Head of caudate nucleus (tissue), 42 donors: ENCODE measurements around the gene ZNF462.

ENCODE experiments used
- DNase-seq, 42 donors: peaks; one replicate each; pipeline versions ENCODE4 v3.0.0 to v3.0.0-alpha.2; 2020 to 2021; ENCODE audit warnings: mixed read lengths in 7 of 42
- intact Hi-C: fragments of 100-400 bp; cut with DNase I; formaldehyde crosslinking; loops from one replicate; pipeline ENCODE4 v1.15.0; 2022

ZNF462 gene

GRCh38 chr9:106916466-106917235, 53.7 kb downstream of the ZNF462 start:
- intact Hi-C loops, result no loop called here
- DNase-seq, result no peak

GRCh38 chr9:106918825-106919509, 56.0 kb downstream of the ZNF462 start:
- no peak for DNase-seq
- intact Hi-C loops, result no loop called here

DNA sequence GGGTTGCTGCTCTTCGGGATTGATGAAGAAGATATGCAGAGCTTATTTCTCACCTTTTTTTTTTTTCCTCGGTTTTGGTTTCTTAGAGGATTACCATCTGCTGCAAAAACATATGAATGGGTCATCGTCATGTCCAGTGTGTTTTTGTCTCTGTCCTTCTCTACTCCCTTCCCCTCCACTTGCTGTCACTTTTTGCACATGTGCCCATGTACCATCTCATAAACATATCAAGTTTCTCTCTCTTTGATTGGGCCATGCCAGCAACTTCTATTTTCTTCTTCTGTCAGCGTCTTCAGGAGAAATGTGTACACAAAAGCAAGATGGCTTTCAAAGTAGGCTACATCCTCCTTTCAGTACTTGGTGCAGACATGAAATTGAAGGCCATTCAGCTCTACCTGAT, 57.1 kb downstream of the ZNF462 start:
- intact Hi-C loops, result no loop called here
- no peak for DNase-seq

- peak in 26 of 42 donors; percentile 24 to 73 (median 52) for DNase-seq
- intact Hi-C loops, result no loop called here
Observed at GRCh38 chr9:106920701-106921283, 57.8 kb downstream of the ZNF462 start.

- intact Hi-C loops, result no loop called here
- DNase-seq, result peak in 17 of 42 donors; percentile 17 to 67 (median 38)
Observed at GRCh38 chr9:106921341-106921899, 58.5 kb downstream of the ZNF462 start.

GRCh38 chr9:106922026-106922425, 59.1 kb downstream of the ZNF462 start:
- intact Hi-C loops, result no loop called here
- no peak for DNase-seq

DNA sequence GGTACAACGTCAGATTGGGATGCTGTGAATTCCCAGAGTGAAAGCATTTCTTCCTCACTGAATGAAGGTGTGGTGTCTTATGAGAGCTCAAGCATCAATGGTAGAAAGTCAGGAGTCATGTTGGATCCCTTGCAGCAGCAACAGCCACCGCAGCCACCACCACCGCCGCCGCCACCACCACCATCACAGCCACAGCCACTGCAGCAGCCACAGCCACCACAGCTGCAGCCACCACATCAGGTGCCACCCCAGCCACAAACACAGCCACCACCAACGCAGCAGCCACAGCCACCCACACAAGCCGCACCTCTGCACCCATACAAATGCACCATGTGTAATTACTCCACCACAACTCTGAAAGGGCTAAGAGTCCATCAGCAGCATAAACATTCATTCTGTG, 62.4 kb downstream of the ZNF462 start:
- intact Hi-C loops, result no loop called here
- no peak for DNase-seq

DNA sequence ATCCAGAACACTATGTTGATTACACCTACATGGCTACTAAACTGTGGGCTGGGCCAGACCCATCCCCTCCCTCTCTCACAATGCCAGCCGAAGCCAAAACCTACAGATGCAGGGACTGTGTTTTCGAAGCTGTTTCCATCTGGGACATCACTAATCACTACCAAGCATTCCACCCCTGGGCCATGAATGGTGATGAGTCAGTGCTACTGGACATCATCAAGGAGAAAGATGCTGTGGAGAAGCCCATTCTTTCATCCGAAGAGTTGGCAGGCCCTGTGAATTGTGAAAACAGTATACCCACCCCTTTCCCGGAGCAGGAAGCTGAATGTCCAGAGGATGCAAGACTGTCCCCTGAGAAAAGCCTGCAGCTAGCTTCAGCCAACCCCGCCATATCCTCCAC, 65.0 kb downstream of the ZNF462 start:
- DNase-seq, result peak in 2 of 42 donors; percentile 14

DNA sequence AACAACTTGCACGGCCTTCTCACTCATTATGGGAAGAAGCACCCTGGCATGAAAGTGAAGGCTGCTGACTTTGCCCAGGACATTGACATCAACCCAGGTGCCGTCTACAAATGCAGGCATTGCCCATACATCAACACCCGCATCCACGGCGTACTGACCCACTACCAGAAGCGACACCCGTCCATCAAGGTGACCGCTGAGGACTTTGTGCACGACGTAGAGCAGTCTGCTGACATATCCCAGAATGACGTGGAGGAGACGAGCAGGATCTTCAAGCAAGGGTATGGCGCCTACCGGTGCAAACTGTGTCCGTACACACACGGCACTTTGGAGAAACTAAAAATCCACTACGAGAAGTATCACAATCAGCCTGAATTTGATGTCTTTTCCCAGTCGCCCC, 65.4 kb downstream of the ZNF462 start:
- intact Hi-C loops, result no loop called here
- DNase-seq, result no peak

More for the DNA sequence above, 65.0 kb downstream of the ZNF462 start:
- intact Hi-C loops, result no loop called here

GRCh38 chr9:106929471-106930177, 66.7 kb downstream of the ZNF462 start:
- no peak for DNase-seq
- intact Hi-C loops, result no loop called here

DNA sequence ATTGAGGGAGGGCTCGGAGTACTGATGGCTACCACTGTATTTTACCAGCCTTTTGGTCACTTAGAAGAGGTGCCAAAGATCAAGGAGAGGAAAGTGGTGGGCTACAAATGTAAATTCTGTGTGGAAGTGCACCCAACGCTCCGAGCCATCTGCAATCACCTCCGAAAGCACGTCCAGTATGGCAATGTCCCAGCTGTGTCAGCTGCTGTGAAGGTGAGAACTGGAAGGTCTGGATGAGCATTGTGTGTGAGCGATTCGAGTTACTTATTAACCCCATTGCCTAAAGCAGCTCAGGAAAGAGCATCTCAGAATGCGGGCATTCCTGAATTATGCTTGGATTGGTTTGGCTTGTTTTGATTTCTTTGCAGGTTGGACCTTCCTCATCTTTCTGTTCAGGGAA, 67.5 kb downstream of the ZNF462 start:
- DNase-seq, result no peak
- intact Hi-C loops, result no loop called here

DNA sequence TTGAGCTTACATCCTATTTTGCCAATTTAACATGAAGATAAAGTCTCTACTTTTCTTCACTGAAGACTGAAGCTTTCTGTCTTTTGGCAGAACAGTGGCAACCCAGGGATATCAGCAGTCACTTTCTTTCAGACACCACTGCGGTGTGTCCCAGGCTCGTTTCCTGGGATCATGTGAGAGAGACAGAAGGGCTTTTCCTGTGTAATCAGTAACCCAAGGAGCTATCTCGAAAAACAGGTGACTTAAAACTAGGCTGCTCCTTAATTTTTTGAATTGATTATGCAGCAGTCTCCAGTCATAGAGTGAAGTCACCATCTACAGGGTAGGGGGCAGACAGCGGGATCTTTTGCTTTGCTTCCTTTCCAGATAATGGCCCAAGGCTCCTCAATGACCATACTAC, 68.5 kb downstream of the ZNF462 start:
- DNase-seq, result no peak
- intact Hi-C loops, result no loop called here

- intact Hi-C loops, result no loop called here
- no peak for DNase-seq
Observed at GRCh38 chr9:106932178-106932577, 69.2 kb downstream of the ZNF462 start.

DNA sequence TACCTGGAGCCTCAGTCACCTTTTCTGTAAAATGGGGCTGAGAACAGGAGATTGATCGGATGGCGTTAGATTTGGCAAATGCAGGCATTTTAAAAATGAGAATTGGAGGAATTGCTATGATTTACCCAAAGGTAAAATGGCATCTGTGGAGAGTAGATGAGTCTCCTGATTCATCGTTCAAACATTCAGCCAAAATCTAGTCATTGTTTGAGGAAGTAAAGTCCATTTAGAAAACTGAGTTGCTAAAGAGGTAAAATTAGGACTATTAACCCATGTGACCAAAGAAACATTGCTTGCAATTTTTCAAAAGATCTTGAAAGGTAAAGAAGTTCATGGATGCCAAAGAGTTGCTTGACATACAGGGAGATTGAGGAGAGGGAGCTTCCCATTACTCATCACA, 69.7 kb downstream of the ZNF462 start:
- intact Hi-C loops, result no loop called here

DNA sequence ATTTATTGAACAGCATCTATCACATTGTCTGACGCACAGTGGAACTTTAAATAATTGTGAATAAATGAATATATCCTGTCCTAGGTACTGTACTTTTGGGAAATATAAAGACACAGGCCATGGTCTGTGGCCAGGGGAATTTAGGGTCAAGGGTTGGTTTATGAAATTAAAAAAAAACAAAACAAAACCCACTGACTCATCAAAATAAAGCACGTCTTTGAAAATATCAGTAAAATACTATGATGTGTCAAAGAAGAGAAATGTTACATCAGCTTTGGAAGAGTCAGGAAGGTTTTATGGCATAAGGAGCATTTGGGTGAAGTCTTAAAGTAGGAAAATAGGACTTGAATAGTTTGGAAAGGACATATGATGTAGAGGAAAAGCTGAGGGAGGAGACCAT, 70.5 kb downstream of the ZNF462 start:
- intact Hi-C loops, result no loop called here
- no peak for DNase-seq

More for the DNA sequence above, 69.7 kb downstream of the ZNF462 start:
- DNase-seq, result no peak

- intact Hi-C loops, result no loop called here
Observed at GRCh38 chr9:106934442-106935238, 71.7 kb downstream of the ZNF462 start.

GRCh38 chr9:106936680-106937079, 73.7 kb downstream of the ZNF462 start:
- no peak for DNase-seq
- intact Hi-C loops, result no loop called here

More at GRCh38 chr9:106934442-106935238, 71.7 kb downstream of the ZNF462 start:
- no peak for DNase-seq

DNA sequence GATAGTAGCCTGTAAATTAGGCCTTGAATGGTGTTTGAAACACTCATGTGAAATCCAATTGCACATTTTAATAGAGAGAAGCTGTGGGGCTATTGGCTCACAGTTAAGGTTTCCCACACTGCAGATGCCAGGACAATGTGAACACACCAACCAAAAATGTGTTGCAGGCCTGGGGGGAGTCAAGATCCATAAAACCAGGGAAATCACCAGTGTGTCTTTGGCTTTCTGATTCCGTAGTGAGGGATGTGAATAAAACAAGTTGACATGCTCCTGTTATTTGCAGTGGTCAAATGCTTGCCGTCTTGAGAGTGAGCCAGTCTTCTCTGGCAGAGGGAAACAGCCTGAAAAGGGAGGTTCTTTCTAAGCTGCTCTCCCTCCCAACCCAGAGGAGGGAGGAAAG, 79.0 kb downstream of the ZNF462 start:
- intact Hi-C loops, result no loop called here
- peak in 1 of 42 donors; percentile 24 for DNase-seq
